Measurements from ENCODE around the gene RHBG.
A peak's percentile ranks its signal among the peaks of the same experiment; 100 is the strongest.
"Not testable (repeated sequence)": the region's sequence is repeated elsewhere in the genome, so short reads cannot be mapped to it uniquely, and the experiment has no call there.

Gene RHBG

DNA sequence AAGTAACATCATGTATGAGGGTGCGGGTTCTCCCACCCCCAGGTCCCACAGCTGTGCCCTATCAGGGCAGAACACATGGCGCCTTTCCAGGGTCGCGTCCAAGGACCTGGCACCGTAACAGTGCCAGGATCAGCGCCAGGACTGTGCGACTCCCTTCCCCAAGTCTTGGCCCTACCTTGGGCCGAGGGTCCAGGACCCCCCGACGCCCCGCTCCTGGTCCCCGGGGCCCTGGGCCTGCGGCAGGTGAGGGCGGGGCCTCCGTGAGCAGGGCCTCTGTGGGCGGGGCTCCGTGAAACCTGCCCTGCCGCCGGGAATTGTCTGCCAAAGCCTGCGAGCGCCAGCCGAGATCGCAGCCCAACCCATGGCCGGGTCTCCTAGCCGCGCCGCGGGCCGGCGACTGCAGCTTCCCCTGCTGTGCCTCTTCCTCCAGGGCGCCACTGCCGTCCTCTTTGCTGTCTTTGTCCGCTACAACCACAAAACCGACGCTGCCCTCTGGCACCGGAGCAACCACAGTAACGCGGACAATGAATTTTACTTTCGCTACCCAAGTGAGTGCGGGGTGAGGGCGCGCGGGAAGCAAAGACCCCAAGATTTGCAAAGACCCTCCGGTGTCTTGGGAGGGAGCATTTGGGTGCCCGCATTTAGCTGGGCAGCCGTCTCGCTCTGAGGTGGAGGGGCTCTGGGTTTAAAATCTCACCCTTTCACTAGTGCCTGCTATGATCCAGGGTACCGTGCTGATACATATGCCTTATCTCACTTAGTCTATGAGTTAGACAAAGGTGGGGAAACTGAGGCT, at the start of gene RHBG:
Gene RHBG (plus strand): TSS at position 323 of the 796 bp plus-strand sequence. CDS start 39 bp downstream, at position 362.
- DNase-seq: peak in 1 of 2 experiments; percentile 7

GRCh38 chr1:156319664-156320063, 49.3 kb upstream of the RHBG start:
- DNase-seq: no peak

DNA sequence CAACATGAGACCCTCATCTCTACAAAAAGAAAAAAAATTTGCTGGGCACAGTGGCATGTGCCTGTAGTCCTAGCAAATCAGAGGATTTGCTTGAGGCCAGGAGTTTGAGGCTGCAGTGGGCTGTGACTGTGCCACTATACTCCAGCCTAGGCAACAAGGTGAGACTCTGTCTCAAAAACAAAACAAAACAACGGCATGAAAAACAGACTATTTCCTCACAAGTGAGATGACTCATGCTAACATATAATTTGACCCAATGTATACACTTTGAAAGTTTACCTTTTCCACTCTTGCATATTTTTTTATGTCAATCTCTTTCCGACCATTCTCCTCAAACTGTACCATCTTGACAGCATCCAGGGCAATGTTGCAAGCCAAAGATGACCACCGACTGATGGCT, 48.5 kb upstream of the RHBG start:
- DNase-seq: no peak

DNA sequence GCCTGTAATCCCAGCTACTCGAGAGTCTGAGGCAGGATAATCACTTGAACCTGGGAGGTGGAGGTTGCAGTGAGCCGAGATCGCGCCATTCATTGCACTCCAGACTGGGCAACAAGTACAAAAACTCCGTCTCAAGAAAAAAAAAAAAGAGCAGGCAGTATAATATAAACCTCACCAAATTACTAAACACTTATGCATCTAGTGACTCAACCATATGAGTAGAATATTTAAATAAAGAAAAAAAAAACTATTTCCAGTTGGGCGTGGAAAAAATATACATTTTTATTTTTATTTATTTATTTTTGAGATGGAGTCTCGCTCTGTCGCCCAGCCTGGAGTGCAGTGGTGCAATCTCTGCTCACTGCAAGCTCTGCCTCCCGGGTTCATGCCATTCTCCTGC, 45.8 kb upstream of the RHBG start:
- not testable (repeated sequence) for DNase-seq

DNA sequence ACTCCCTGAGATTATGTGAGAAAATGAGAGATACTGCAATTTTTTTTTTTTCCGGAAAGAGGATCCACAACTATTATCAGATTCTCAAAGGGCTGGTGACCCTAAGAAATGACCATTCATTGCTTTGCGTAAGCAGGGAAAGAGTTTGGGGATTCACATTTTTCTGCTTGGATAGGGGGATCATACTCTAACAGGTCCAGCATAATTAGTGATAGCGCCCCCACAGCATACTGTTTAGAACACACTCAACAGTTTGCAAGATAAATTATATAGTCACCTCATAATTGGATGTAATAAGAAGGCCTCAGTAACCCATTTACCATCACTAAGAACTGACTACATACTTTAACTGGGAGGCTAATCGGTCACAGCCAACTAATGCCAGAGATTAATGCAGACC, 32.8 kb upstream of the RHBG start:
- no peak for DNase-seq

DNA sequence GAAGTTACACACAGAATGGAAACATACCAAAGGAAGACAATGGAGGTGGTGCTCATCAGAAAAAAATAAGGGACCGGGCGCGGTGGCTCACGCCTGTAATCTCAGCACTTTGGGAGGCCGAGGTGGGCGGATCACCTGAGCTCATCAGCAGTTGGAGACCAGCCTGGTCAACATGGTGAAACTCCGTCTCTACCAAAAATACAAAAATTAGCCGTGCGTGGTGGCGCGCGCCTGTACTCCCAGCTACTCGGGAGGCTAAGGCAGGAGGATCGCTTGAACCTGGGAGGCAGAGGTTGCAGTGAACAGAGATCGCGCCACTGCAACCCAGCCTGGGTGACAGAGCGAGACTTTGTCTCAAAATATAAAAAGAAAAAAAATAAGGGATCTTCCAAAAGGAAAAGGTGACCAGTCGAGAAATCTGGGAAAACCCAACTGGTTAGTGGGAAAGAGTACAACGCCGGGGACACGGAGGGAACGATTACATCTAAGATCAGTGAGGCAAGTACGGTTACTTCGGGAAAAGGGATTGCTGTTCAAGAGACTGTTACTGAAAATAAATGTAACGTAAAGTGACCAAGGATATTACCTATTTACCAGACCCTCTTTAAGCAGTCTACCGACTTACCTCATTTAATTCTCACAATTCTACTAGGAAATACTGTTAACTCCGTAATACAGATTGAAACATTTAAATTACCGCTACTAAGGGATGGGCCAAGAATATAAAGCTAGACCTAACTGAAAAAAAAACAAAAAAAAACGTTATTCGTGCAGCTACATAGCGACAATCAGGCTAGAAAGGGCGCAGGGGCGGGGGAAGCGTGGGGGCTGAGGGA, 31.7 kb upstream of the RHBG start:
- DNase-seq: peak in 1 of 2 experiments; percentile 2

- DNase-seq: peak in 1 of 2 experiments; percentile 23
Measured at GRCh38 chr1:156337888-156338179, 31.2 kb upstream of the RHBG start.

GRCh38 chr1:156338180-156338976, 30.6 kb upstream of the RHBG start, which contains the start of the genes CCT3 and TSACC:
TSS of gene CCT3 (minus strand) at chr1:156338292. CDS start at chr1:156338184, 108 bp downstream.
TSS of gene TSACC (plus strand) at chr1:156338526. CDS start at chr1:156339758, 1,232 bp downstream.
- DNase-seq: peak; percentile 99

GRCh38 chr1:156342166-156342955, 26.6 kb upstream of the RHBG start:
- DNase-seq: no peak

- DNase-seq: no peak
Measured at GRCh38 chr1:156344409-156344808, 24.6 kb upstream of the RHBG start.

DNA sequence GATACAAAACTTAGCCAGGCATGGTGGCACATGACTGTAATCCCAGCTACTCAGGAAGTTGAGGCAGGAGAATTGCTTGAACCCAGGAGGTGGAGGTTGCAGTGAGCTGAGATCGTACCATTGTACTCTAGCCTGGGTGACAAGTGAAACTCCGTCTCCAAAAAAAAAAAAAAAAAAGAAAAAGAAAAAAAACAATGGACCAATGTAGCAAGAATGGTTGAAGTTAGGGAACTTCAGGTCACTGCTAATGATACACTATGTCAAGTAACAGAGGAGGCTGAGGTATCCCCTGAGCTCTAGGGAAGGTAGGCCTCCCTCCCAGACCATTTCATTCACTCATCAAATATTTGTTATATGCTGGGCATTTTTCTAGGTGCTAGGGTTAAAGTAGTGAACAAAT, 23.0 kb upstream of the RHBG start:
- not testable (repeated sequence) for DNase-seq

- DNase-seq: no peak
Measured at GRCh38 chr1:156346636-156347035, 22.4 kb upstream of the RHBG start.

GRCh38 chr1:156347331-156347730, 21.7 kb upstream of the RHBG start:
- DNase-seq: no peak

DNA sequence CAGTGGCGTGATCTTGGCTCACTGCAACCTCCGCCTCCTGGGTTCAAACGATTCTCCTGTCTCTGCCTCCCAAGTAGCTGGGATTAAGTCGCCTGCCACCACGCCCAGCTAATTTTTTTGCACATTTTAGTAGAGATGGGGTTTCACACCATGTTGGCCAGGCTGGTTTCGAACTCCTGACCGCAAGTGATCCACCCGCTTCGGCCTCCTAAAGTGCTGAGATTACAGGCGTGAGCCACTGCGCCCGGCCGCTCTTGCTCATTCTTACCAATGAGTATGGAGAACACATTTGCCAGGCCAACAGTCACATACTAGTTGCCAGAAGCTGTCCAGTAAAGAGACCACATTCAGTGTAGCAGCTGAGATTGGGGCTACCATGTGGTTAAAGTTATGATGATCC, 16.5 kb upstream of the RHBG start:
- not testable (repeated sequence) for DNase-seq

DNA sequence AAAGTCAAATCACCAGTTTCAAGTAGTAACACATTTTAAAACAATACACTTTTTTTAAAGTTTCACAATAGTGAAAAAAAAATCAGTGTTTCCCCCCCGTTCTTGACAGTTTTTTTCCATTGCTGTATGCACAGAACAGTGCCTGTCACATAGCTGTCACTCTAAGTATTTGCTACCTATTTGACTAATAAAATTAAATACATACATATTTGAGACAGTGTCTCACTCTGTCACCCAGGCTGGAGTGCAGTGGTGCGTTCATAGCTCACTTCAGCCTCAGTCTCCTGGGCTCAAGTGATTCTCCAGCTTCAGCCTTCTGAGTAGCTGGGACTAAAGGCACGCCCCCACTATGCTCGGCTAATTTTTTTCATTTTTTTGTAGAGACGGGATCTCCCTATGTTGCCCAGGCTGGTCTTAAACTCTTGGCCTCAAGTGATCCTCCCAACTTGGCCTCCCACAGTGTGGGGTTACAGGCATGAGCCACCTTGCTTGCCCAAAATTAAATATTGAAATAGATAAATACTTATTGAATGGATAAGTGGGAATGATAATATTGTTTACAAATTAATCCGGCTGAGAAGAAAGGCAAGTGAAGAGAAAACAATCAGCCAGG, 12.6 kb upstream of the RHBG start:
- DNase-seq: no peak

DNA sequence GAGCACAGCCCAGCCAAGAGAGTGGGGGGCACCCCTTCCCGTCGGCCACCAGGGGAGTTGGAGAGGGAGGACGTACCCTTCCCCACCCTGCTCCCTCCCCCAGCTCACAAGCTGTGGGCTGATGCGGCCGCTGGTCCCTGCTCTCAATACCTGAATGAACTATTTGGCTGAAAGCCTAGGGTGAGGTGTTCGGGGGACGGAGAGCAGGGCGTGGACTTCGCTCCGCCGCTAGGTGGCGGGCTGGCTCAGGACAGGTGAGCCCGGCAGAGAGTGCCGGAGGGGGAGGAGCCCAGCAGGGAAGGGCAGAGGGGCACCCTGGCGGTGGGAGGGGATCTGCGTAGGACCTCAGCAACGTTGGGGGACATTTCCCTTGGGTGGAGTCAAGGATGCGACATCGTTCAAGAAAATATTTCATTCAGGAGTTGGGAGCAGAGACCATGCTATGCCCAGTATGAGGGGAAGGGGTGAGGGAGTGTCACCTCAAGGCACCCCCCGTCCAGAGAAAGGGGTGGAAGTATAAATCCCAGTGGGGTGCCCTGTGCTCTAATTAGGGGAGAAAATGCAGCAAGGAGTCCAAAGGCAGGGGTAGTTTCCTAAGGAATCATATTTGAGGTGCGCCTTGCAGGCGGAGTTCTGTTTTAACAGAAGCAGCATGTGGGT, 12.0 kb upstream of the RHBG start:
- DNase-seq: peak; percentile 66 to 67

DNA sequence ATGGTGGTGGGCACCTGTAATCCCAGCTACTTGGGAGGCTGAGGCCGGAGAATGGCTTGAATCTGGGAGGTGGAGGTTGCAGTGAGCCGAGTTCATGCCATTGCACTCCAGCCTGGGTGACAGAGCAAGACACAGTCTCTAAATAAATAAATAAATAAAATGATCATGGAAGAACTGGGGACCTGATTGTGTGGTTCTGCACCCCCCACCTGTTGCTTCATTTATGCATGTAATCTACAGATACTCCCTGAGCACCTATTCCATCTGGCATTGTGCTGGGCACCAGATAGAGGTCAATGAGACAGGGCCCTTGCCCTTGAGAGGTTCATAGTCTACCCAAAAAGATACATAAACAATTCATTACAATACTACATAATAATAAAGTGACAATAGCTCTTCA, 11.0 kb upstream of the RHBG start:
- no peak for DNase-seq

DNA sequence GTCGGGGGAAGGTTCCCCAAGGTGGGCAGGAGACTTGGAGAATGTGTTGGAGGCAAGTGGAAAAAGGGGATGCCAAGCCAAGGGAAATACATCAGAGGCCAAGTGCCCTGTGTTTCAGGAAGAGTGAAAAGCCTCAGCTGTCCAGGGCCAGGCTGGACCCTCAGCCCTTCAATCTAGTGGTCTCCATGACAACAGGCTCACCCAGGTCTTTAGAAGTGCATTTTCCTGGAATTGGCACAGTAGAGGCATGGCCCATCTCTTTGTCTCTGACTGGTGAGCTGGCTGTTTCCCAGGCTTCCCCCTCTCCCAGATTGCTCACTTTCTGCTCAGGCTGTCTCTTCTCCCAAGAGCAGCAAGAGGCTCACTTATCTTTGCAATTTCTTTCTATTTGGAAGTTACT, 10.4 kb upstream of the RHBG start:
- no peak for DNase-seq

DNA sequence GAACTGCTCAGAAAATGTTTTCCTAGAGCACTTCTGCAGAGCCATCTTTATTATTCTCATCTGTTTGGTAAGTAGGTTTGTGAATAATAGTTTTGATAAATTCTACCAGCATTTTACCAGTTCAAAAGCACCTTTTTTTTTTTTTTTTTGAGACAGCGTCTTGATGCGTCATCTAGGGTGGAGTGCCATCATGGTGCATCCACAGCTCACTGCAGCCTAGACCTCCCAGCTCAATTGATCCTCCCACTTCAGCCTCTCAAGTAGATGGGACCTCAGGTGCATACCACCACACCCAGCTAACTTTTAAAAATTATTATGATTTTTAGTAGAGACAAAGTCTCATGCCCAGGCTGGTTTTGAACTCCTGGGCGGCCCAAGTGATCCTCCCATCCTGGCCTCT, 9.8 kb upstream of the RHBG start:
- no peak for DNase-seq

DNA sequence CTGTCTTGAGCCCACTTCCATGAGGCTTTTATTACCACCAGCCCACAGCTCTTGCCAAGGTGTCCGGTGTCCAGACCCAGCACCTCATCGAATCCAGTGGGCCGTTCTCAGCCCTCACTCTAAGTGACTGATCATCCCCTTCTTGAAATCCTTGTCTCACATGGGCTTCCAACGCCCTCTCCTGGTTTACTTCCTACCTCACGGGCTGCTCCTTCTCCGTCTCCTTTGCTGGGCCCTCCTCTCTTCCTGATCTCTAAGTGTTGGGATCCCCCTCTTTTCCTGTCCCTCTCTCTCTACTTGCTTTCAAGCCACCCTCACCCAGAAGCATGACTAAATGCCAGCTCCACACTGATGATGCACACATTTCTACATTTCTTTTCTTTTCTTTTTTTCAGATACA, 9.0 kb upstream of the RHBG start:
- DNase-seq: no peak

DNA sequence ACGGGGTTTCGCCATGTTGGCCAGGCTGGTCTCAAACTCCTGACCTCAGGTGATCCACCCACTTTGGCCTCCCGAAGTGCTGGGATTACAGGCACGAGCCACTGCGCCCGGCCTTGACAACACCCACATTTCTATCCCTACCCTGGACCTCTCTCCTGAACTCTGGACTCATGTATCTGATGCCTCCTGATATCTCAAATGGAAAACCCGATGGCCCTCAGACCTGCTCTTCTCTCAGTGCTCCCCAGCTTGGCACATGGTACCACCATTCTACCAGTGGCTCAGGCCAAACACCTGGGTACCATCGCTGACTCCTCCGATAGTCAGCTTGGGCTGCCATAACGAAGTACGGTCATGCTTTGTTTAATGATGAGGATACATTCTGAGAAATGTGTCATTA, 8.5 kb upstream of the RHBG start:
- no peak for DNase-seq
